GM18867 (cell line): ENCODE data around the gene MYH16.
"Not testable (repeated sequence)": the region's sequence is repeated elsewhere in the genome, so short reads cannot be mapped to it uniquely, and the experiment has no call there.

Experiments used
- ATAC-seq: cut with Tn5 transposase; IDR thresholded peaks from one replicate; pipeline ENCODE4 v1.9.1; 2021; ENCODE audit warnings: mild to moderate bottlenecking, moderate library complexity; ENCODE audit not compliant: unreplicated experiment

The MYH16 gene

GRCh38 chr7:99301496-99301895 lies 28.9 kb downstream of the MYH16 start:
- ATAC-seq, result no peak

- no peak for ATAC-seq
These were observed 33.0 kb downstream of the MYH16 start for GRCh38 chr7:99305473-99306260.

GRCh38 chr7:99308461-99309074 lies 35.9 kb downstream of the MYH16 start:
- no peak for ATAC-seq

GRCh38 chr7:99309111-99309510 lies 36.5 kb downstream of the MYH16 start:
- ATAC-seq, result no peak

- no peak for ATAC-seq
These were observed 37.4 kb downstream of the MYH16 start for GRCh38 chr7:99310004-99310403.

- ATAC-seq, result no peak
These were observed 39.1 kb downstream of the MYH16 start for GRCh38 chr7:99311702-99312101.

GRCh38 chr7:99312316-99313203 lies 39.9 kb downstream of the MYH16 start:
- ATAC-seq, result no peak

- ATAC-seq, result no peak
These were observed 40.5 kb downstream of the MYH16 start for GRCh38 chr7:99313204-99313573.

- ATAC-seq, result peak; percentile 76
These were observed 41.9 kb downstream of the MYH16 start for GRCh38 chr7:99314504-99314903.

- ATAC-seq, result no peak
These were observed 47.7 kb downstream of the MYH16 start for GRCh38 chr7:99320371-99320770.

- ATAC-seq, result not testable (repeated sequence)
These were observed 50.0 kb downstream of the MYH16 start for GRCh38 chr7:99322659-99323058.

- ATAC-seq, result no peak
These were observed 51.9 kb downstream of the MYH16 start for GRCh38 chr7:99324559-99324958.

GRCh38 chr7:99325001-99325493 lies 52.4 kb downstream of the MYH16 start:
- no peak for ATAC-seq

GRCh38 chr7:99325592-99326407 lies 53.2 kb downstream of the MYH16 start, which contains the start of gene ARPC1A:
ARPC1A (plus strand) TSS chr7:99325898; CDS start chr7:99333354, 7,456 bp downstream.
- ATAC-seq, result peak; percentile 85

GRCh38 chr7:99326408-99326782 lies 53.8 kb downstream of the MYH16 start:
- ATAC-seq, result no peak

- not testable (repeated sequence) for ATAC-seq
These were observed 57.8 kb downstream of the MYH16 start for GRCh38 chr7:99330314-99330961.

GRCh38 chr7:99331002-99331401 lies 58.4 kb downstream of the MYH16 start:
- ATAC-seq, result no peak

GRCh38 chr7:99339595-99339994 lies 67.0 kb downstream of the MYH16 start:
- no peak for ATAC-seq

- no peak for ATAC-seq
These were observed 68.0 kb downstream of the MYH16 start for GRCh38 chr7:99340659-99341058.

GRCh38 chr7:99344061-99344647 lies 71.5 kb downstream of the MYH16 start:
- no peak for ATAC-seq
